ENCODE results near the gene ALS2.
A peak's percentile ranks its signal among the peaks of the same experiment; 100 is the strongest.

- TF ChIP-seq CTCF (conservative IDR thresholded peaks at IDR 0.05; ENCODE audit: low read depth, low read length), result peak; percentile 32; the same call in 1 of the 2 replicates
- no peak for TF ChIP-seq EZH2 (IDR thresholded peaks at IDR 0.05; ENCODE audit: low read length, unreplicated experiment)
Observed at GRCh38 chr2:201715459-201715858, 65.3 kb downstream of the ALS2 start.

Data from PC-3 (cell line).